Breast epithelium (tissue), 4 donors: ENCODE results near the gene UNC45A. TPM values are rescaled to one million over a fixed set of nuclear protein-coding genes. Genes with fewer than 3 reads are reported as not detected.

ENCODE experiments used
- DNase-seq, 2 donors: peaks; one replicate each; pipeline ENCODE4 v3.0.0-alpha.2; 2019; ENCODE audit warnings: low spot score in 2 of 2
- H3K27ac ChIP-seq, 2 donors: fragments of 200-600 bp; sonication (generic) in 1 of 2; one replicate each; pipeline ENCODE4 v1.5.1; 2016 to 2019; ENCODE audit warnings: mild to moderate bottlenecking in 1 of 2
- H3K27me3 ChIP-seq, 2 donors: fragments of 200-600 bp; sonication (generic) in 1 of 2; one replicate each; pipeline versions ENCODE4 v1.5.1 to v1.6.0; 2017 to 2019; ENCODE audit warnings: control low read depth in 1 of 2, mild to moderate bottlenecking in 1 of 2
- H3K36me3 ChIP-seq: fragments of 200-600 bp; one replicate; pipeline ENCODE4 v1.5.1; 2019
- H3K4me1 ChIP-seq, 2 donors: fragments of 200-600 bp; sonication (generic); one replicate each; pipeline ENCODE4 v1.5.1; 2016 to 2019; ENCODE audit warnings: control low read depth in 1 of 2
- H3K4me3 ChIP-seq, 3 donors: fragments of 200-600 bp; sonication (generic); 1 replicate in 2 of 3; 2 replicates in 1 of 3; pipeline ENCODE4 v1.5.1; 2016 to 2019; ENCODE audit warnings: mild to moderate bottlenecking in 3 of 3, moderate library complexity in 2 of 3
- H3K9me3 ChIP-seq, 2 donors: fragments of 200-600 bp; sonication (generic) in 1 of 2; one replicate each; pipeline ENCODE4 v1.5.1; 2016 to 2019; ENCODE audit warnings: control low read depth in 1 of 2
- POLR2A ChIP-seq: fragments of 450-650 bp; IDR thresholded peaks from one replicate; pipeline ENCODE4 v1.6.1; 2016; ENCODE audit warnings: antibody characterized with exemption, mild to moderate bottlenecking, moderate library complexity
- POLR2AphosphoS5 ChIP-seq, 3 donors: sonication (generic); formaldehyde crosslinking; IDR thresholded peaks; one replicate each; pipeline ENCODE4 v1.6.1; 2017; ENCODE audit warnings: antibody characterized with exemption in 3 of 3
- intact Hi-C: fragments of 100-400 bp; cut with DNase I; formaldehyde crosslinking; loops from one replicate; pipeline ENCODE4 v1.15.1; 2023; ENCODE audit warnings: low total_unique reads
- total RNA-seq, 3 donors: library from RNA; depleted of rRNA; stranded (reverse); fragments of >200 nt; gene quantifications; one replicate each; pipeline ENCODE4 v1.1.0, GENCODE V29; 2016
- TF ChIP-seq, protein P1 (sequence below), 3 donors: fragments of 450-650 bp; IDR thresholded peaks; one replicate each; pipeline ENCODE4 v1.5.1; 2016 to 2017; ENCODE audit warnings: antibody characterized with exemption in 3 of 3, mild to moderate bottlenecking in 3 of 3, moderate library complexity in 3 of 3

The UNC45A gene
- total RNA-seq, 3 donors from 2014 or later, result 52.4 to 65.0 (median 59.8) TPM

DNA sequence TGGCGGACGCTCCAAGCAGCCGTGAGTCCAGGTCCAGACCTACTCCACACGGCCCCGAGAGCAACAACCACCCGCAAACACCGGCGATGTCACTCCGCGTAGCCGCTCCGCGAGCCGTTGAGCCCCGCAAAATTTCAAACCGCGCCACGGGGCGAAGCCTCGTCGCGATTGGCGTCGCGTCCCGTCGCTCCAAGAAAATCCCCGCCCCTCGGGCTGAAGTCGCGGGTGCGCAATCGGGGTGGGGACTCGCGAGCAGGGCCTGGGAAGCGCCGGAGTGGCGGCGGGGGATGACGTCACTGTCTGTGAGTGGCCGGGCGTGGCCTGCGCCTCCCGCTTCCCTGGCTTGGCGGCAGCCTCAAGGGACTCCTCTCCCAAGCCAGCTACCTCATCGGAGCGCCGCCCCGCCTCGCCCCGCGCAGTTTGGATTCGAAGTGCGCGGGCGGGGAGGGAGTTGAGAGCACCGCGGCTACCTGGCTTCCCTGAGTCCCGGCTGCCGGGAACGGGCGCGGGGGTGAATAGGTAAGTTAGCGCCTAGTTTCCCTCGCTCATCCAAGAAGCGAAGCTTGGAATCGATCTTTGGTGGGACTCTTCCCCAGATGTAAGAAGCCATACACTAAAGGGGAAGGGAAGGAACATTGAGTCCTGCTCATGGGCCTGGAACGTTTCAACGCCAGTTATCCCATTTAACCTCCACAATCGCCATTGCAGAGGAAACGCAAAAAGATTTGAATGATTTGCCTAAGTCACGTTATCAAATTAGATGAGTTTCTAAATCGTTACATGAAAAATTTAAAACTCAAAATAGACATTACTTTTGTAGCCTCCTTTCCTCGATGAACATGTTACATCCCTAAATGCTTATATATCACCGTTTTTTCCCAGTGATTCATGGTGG, 59.6 kb downstream of the UNC45A start, which contains the start of gene PRC1:
TSS of gene PRC1 (minus strand) at position 119 of the 895 bp plus-strand sequence. CDS start at position 1, 118 bp downstream.
- intact Hi-C loops, result no loop called here
- TF ChIP-seq POLR2A, result peak; percentile 52
- TF ChIP-seq, protein P1, sequence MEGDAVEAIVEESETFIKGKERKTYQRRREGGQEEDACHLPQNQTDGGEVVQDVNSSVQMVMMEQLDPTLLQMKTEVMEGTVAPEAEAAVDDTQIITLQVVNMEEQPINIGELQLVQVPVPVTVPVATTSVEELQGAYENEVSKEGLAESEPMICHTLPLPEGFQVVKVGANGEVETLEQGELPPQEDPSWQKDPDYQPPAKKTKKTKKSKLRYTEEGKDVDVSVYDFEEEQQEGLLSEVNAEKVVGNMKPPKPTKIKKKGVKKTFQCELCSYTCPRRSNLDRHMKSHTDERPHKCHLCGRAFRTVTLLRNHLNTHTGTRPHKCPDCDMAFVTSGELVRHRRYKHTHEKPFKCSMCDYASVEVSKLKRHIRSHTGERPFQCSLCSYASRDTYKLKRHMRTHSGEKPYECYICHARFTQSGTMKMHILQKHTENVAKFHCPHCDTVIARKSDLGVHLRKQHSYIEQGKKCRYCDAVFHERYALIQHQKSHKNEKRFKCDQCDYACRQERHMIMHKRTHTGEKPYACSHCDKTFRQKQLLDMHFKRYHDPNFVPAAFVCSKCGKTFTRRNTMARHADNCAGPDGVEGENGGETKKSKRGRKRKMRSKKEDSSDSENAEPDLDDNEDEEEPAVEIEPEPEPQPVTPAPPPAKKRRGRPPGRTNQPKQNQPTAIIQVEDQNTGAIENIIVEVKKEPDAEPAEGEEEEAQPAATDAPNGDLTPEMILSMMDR (IDR thresholded peaks at IDR 0.05), result no peak
- TF ChIP-seq POLR2AphosphoS5 (IDR thresholded peaks at IDR 0.05), result peak; percentile 82 to 91 (median 85)
- H3K4me1 ChIP-seq, result no peaks in the 10 kb centered on the region
- peaks cover 6% of the 10 kb centered on the region for H3K36me3 ChIP-seq
- H3K9me3 ChIP-seq, result no peaks in the 10 kb centered on the region
- H3K27ac ChIP-seq, result peak within 1 kb of the TSS; percentile 89 to 91
- peak within 1 kb of the TSS; percentile 70 to 96 (median 87) for H3K4me3 ChIP-seq
- DNase-seq, result peak; percentile 98
- no peaks in the 10 kb centered on the region for H3K27me3 ChIP-seq

DNA sequence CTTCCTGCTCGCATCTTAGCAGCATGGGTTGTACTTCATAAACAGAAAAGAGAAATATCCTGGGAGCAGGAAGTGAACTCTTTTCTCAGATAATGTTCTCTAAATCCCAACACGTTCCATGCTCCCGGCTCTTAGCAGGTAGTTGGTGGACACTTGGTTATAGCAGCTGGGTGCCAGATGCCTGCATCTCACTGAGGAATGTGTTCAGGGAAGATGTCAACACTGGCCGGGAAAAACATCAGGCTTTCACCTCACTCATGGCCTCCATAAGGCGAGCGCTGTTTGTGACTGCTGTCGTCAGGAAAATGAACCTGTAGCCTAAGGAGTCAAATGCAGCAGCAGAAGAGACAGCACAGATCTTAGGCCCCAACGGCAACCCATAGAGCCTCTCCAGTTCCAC, 63.7 kb downstream of the UNC45A start:
- Histone ChIP-seq H3K4me3 (no peak overlapping the region), H3K4me1 (no peaks in the 10 kb centered on the region), H3K9me3 (no peaks in the 10 kb centered on the region), H3K36me3 (peaks cover 6% of the 10 kb centered on the region), H3K27ac (no peak overlapping the region), H3K27me3 (no peaks in the 10 kb centered on the region)
- no peak for TF ChIP-seq POLR2AphosphoS5 (IDR thresholded peaks at IDR 0.05)
- no peak for TF ChIP-seq POLR2A
- TF ChIP-seq, protein P1 (IDR thresholded peaks at IDR 0.05), result no peak
- intact Hi-C loops, result no loop called here
- DNase-seq, result no peak

DNA sequence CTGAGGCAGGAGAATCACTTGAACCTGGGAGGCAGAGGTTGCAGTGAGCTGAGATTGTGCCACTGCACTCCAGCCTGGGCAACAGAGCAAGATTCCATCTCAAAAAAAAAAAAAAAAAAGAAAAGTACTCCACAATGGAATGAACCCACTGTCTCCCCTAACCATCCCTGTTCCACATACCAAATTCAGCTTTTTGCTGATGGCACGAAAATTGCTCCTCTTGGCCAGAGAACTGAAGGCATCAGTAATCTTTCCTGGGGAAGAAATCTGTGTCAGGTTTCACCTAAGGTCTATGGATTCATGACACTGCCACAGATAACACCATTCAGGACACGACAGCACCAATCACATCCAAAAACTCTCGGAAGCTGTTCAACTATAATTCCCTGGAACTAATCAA, 66.1 kb downstream of the UNC45A start:
- TF ChIP-seq, protein P1 (IDR thresholded peaks at IDR 0.05), result no peak
- TF ChIP-seq POLR2AphosphoS5 (IDR thresholded peaks at IDR 0.05), result no peak
- TF ChIP-seq POLR2A, result no peak
- intact Hi-C loops, result no loop called here
- H3K27me3 ChIP-seq, result no peaks in the 10 kb centered on the region
- peaks cover 9% of the 10 kb centered on the region for H3K36me3 ChIP-seq
- no peaks in the 10 kb centered on the region for H3K4me1 ChIP-seq
- no peak overlapping the region for H3K27ac ChIP-seq
- H3K9me3 ChIP-seq, result no peaks in the 10 kb centered on the region
- no peak overlapping the region for H3K4me3 ChIP-seq
- no peak for DNase-seq

Other genes starting within 250 kb of the UNC45A start
- gene BLM, start 217.9 kb upstream of the UNC45A start, total RNA-seq, result 1 to 10 TPM in 2 of 3 donors, under 1 TPM in 1; 0.33 to 7.4 (median 2.2) TPM
- gene FURIN, start 66.7 kb upstream of the UNC45A start, total RNA-seq, result 10 to 100 TPM; 34.5 to 48.5 (median 36.4) TPM
- gene FES, start 50.8 kb upstream of the UNC45A start, total RNA-seq, result 10 to 100 TPM; 41.4 to 54.7 (median 42.3) TPM
- gene MAN2A2, start 32.0 kb upstream of the UNC45A start, total RNA-seq, result 10 to 100 TPM; 38.2 to 58.0 (median 56.9) TPM
- 10 to 100 TPM; 19.0 to 22.3 (median 19.4) TPM for gene HDDC3, start 2.7 kb upstream of the UNC45A start, total RNA-seq
- gene RCCD1, start 19.6 kb downstream of the UNC45A start, total RNA-seq, result 1 to 10 TPM; 5.3 to 9.8 (median 7.9) TPM
- gene PRC1, start 59.2 kb downstream of the UNC45A start, total RNA-seq, result 10 to 100 TPM in 2 of 3 donors, 1 to 10 TPM in 1; 4.3 to 19.8 (median 10.5) TPM
- 10 to 100 TPM in 1 of 3 donors, 1 to 10 TPM in 2; 8.8 to 10.7 (median 9.0) TPM for gene VPS33B, start 87.3 kb downstream of the UNC45A start, total RNA-seq
- 1 to 10 TPM in 2 of 3 donors, under 1 TPM in 1; 0.44 to 4.9 (median 2.2) TPM for gene SV2B, start 165.0 kb downstream of the UNC45A start, total RNA-seq